PFSK-1 (cell line): ENCODE measurements around the gene CD44.

Source experiments
- POLR2AphosphoS5 ChIP-seq: IDR thresholded peaks from 2 replicates; pipeline ENCODE4 v1.6.1; 2012; ENCODE audit warnings: low read depth, mild to moderate bottlenecking, control low read depth, low read length, moderate library complexity
- SIN3A ChIP-seq: IDR thresholded peaks from 2 replicates; pipeline ENCODE4 v1.6.1; 2012; ENCODE audit warnings: mild to moderate bottlenecking, low read length, moderate library complexity, borderline replicate concordance; ENCODE audit not compliant: insufficient read depth
- TAF1 ChIP-seq: IDR thresholded peaks from 2 replicates; pipeline ENCODE4 v1.6.1; 2012; ENCODE audit warnings: low read length, control low read depth, borderline replicate concordance; ENCODE audit not compliant: insufficient read depth

DNA sequence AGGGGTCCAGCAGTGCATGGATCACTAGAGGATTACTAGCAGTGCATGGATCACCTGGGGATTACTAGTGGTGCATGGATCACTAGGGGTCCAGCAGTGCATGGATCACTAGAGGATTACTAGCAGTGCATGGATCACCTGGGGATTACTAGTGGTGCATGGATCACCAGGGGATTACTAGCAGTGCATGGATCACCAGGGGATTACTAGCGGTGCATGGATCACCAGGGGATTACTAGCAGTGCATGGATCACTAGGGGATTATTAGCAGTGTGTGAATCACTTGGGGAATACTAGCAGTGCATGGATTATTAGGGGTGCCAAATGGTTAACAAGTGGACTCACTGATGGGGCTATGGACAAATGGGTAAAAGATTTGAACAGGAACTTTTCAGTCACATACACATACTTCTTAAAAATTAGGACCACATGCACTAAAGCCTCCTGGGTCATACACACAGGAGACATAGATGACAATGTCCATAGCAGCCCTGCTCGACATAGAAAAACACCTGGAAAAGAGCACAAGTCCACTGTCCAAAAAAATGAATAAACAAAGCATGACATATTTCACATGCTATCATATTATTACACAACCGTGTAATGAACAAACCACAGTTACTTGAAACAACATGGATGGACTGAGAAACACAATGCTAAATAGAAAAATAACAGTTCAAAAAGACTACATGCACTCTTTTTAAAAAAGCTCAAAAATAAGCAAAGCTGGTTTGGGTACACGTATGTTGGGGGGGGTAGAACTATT, 109.8 kb downstream of the CD44 start:
- TF ChIP-seq POLR2AphosphoS5 (no peak), TAF1 (no peak), SIN3A (no peak)
